Embryonic facial prominence (tissue), 1 donor: Measurements from ENCODE around the gene TSEN15.

Source experiments
- DNase-seq: peaks from one replicate; pipeline ENCODE4 v3.0.0-alpha.2; 2016; ENCODE audit errors: extremely low spot score

The TSEN15 gene

GRCh38 chr1:184051485-184052193, at the start of gene TSEN15:
Gene TSEN15 (plus strand): TSS chr1:184051730. CDS start chr1:184051756, 26 bp downstream.
- no peak for DNase-seq

- no peak for DNase-seq
Measured at GRCh38 chr1:184002071-184002470, 49.5 kb upstream of the TSEN15 start.

GRCh38 chr1:184004935-184005334, 46.6 kb upstream of the TSEN15 start:
- DNase-seq: no peak

DNA sequence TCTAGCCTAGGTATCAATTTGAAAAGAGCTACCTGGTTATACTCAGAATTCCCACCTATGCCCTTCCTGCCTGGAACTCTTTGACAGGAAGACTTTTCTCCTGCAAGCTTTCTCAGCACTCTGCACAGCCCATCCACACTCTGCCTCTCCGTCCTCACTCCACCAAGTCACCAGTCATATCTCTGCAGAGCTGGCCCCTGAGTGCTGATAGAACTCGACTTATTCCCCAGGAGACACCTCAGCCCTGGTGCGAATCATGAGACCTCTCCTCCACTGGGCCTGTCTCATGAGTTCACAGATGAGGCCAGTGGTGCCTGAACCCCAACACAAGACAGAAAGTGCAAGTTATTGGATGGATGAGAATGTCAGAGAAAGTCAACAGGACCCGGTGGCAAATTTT, 46.0 kb upstream of the TSEN15 start:
- DNase-seq: no peak

DNA sequence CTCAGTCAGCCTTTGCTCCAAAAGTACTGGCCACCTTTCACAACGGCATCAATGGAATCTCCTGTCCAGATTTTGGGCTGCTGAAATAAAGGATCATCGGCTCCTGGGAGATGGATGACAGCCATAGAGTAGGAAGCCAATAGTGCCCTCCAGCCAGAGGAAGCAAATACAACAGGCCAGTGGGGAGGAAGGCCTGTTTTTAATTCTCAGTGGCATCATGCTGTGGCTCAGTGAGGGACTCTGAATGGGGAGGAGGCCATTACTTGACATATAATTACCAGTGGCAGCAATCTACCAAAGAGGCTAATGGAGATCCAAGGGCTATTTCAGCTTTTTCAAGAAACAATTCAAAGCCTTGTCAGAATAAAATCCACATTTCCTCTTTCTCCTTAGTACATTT, 40.7 kb upstream of the TSEN15 start:
- DNase-seq: no peak

- DNase-seq: no peak
Measured at GRCh38 chr1:184012187-184012586, 39.3 kb upstream of the TSEN15 start.

DNA sequence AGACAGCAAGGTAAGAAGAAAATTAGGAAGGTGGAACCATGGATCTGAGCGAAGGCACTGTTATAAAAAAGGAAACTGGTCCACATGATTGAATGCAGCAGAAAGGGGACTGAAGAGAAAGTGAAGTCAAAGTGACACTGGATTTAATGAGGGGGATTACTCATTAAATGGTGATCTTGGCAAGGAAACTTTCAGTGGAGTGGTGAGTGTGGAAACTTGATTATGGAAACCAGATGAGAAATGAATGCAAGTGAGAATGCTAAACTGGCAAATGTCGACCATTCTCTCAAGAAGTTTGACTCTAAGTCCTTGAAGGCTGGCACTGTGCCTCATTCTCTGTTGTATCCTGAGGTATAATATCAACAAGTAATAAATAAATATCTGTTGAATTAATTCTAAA, 37.3 kb upstream of the TSEN15 start:
- no peak for DNase-seq

DNA sequence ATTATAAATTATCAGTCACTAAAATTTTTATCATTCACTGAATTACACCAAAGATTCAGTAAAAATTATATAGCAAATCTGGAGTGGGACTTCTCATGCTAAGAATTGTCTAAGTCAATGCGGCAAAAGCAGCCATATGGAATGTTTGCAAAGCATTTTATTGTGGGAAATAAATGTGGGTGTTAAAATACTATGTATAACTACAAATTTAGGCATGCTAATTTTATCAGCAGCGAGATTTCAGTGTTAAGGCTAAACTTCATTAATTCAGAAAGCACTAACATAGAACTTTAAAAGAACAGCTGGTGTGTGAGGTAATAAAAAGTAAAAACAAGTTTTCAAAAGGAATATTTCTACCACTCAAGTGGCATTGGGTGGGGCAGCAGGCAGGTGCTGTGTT, 35.4 kb upstream of the TSEN15 start:
- DNase-seq: no peak

DNA sequence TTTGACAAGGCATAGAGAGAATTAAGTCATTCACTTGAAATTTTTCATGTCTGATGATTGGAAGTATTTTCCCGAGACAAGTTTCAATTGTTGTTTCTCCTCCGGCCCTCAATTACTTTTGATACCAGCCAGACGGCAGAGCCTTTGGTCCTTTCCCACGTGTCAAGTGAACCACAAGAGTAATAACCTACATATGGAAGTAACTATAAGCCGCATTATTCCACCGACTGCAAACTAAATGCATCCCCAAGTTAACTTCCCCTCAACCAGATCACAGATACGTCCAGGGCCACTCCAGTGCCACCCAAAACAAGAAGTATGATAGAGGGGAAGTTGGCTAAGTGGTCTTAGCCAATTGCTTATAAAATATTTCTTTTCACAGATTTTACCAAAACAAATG, 34.2 kb upstream of the TSEN15 start:
- DNase-seq: no peak

GRCh38 chr1:184018622-184019021, 32.9 kb upstream of the TSEN15 start:
- no peak for DNase-seq

- DNase-seq: no peak
Measured at GRCh38 chr1:184019069-184019468, 32.5 kb upstream of the TSEN15 start.

DNA sequence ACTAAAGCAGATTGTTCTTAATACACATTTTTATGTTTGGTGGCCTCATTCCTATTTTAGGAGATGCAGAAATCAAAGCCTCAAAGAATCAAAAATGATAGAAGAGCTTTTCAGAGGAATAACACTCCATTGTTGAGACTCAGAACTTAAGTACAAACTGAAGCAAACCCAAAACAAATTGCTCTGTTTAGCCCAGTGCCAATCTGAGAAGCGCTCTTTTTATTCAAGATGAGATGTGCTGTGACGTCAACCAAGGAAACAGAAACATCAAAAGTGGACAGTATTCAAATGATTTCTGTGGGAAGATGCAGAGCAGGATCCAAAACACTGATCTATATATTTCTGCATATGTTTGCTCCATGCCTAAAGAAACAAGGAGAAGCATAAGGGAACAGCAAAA, 32.0 kb upstream of the TSEN15 start:
- DNase-seq: no peak

GRCh38 chr1:184020328-184020727, 31.2 kb upstream of the TSEN15 start:
- no peak for DNase-seq

DNA sequence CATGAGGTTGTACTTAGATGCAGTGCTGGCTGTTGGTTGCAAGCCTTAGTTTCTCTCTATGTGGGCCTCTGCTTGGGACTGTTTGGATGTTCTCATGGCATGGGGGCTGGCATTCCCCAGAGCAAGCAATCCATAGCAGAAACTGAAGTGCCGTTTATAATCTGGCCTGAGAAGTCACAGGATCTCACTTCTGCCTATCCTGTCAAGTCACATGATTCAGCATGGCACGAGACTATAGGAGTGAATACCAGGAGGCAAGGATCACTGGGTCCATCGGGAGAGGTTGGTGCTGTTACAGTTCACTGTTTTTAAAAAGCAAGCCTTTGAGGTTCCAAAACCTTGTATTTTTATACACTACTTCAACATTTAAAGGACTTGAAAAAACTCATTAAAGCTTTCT, 30.7 kb upstream of the TSEN15 start:
- DNase-seq: no peak

- peak; percentile 41 for DNase-seq
Measured at GRCh38 chr1:184021728-184022127, 29.8 kb upstream of the TSEN15 start.

DNA sequence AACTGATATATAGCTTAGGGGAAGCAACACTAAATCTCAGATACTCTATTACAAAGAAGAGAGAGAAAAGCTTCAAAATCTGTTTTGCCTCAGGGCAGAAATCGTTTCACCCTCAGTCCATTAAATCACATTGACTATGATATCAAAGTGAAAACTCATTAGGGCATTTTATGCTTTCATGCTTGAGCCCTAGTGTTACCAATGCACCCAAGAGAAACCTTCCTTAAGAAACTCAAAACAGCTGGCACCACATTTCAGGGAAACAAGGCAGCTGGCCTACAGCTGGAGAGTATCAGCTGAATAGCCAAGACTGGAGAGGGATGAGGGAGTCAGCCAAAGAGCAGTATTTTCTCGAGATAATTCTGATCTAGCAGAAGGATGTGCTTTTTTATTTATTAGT, 28.9 kb upstream of the TSEN15 start:
- DNase-seq: no peak

- no peak for DNase-seq
Measured at GRCh38 chr1:184023171-184023570, 28.4 kb upstream of the TSEN15 start.

GRCh38 chr1:184025242-184025675, 26.3 kb upstream of the TSEN15 start:
- no peak for DNase-seq

DNA sequence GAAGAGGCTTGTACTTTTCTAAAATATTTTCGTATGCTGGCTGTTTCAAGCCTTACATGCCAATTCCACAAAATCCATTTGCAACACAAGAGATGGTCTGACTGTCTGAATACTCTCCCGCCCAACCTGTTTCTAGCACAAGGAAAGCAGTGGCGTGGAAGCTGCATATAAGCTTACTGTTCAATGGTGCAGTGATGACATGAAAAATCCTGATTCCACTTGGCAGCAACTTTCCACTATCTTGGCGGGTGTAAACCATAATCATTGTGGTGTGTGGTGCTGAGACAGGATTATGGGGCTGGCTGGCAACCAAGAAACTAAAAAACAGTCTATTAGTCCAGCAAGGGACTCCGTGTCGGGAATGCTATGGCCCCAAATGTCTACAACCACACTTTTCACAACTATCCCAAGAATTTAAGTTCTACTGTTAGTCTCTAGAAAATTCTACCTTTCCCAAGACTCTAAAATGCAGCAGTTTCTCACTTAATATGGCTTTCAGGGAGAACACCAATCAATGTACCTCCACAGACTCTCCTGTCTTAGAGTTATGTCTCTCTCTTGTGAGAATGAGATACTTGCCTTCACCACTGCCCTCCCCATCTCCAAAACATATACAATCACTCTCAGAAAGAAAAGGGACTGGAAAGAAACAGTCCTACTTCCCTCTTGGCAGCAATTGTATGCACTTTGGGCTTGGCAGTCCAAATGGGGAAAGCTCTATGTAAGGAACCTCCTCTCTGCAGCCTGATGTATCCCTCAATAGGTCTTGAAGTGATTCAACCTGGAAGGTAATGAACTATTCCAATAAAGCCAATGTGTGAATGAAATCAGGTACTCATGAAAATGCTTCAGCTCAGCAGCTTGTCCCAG, 23.5 kb upstream of the TSEN15 start:
- DNase-seq: no peak

- no peak for DNase-seq
Measured at GRCh38 chr1:184028854-184029623, 22.5 kb upstream of the TSEN15 start.

DNA sequence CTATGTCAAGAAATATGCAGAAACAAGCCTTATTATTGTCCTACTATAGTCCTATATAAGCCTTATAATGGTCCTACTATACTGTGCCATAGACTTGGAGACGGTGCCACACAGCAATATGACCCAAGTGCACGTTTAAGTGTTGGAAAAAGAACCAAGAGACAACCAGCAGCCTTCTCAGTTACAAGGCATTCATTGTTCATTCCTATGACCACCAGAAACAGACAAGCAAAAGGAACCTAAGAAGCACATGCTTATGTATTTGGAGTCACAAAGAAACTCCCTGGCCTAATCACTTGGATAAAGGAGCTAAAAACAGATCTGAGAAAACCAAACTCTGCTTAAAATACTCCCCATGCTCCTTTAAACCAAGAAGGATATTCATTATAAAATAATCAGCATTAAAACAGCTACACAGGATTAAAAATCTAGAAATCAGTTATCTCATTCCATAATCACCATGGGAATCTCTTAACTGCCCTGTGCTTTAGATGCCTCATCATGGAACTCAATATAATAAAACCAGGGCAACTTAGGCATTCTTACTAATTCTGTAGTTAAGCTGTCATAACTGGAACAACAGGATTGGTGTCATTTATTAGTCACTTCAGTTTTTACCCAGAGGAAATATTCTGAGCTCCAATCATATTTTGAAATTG, 21.0 kb upstream of the TSEN15 start:
- DNase-seq: no peak

DNA sequence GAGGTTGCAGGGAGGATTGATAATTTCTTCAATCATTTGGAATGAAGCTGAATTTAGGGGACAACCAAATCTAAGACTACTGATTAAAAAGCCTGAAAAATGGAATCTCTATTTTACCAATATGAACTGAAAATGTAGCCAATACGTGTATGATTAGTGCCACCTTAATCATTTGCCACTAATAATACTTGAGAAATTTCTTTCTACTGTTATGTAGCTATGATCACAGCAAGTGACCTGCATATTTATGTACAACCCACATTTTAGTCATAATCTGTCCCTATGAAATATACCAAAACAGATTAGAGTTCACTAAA, 20.5 kb upstream of the TSEN15 start:
- DNase-seq: no peak
